Sigmoid colon (tissue), 3 donors: Measurements from ENCODE around the gene SLC39A11.

Experiments
- CTCF ChIP-seq, 4 experiments: fragments of 450-650 bp in 3 of 4; fragments of 200-600 bp in 1 of 4; IDR thresholded peaks; one replicate each; pipeline ENCODE4 v1.5.1; 2016 to 2019; ENCODE audit warnings: antibody characterized with exemption in 4 of 4, mild to moderate bottlenecking in 3 of 4, moderate library complexity in 2 of 4
- POLR2A ChIP-seq, 2 donors: fragments of 450-650 bp; IDR thresholded peaks; one replicate each; pipeline ENCODE4 v1.6.1; 2016; ENCODE audit warnings: antibody characterized with exemption in 2 of 2, mild to moderate bottlenecking in 2 of 2, moderate library complexity in 2 of 2

GRCh38 chr17:72937707-72938106 lies 154.8 kb downstream of the SLC39A11 start:
- no peak for TF ChIP-seq CTCF (IDR thresholded peaks at IDR 0.05)
- TF ChIP-seq POLR2A (IDR thresholded peaks at IDR 0.05) = no peak
